Upper lobe of right lung (tissue), 1 donor: ENCODE measurements around the gene DLG5. TPM values are rescaled to one million over a fixed set of nuclear protein-coding genes. Genes with fewer than 3 reads are reported as not detected.

Source experiments
- ATAC-seq: fragments of 200-7000 bp; cut with Tn5 transposase; one replicate; pipeline ENCODE4 v1.9.1; 2020; ENCODE audit warnings: mild to moderate bottlenecking, moderate library complexity
- DNase-seq: peaks from one replicate; pipeline ENCODE4 v3.0.0-alpha.2; 2020
- H3K27ac ChIP-seq: fragments of 200-600 bp; one replicate; pipeline ENCODE4 v1.8.0; 2022
- H3K27me3 ChIP-seq: fragments of 200-600 bp; one replicate; pipeline ENCODE4 v1.8.0; 2022; ENCODE audit warnings: mild to moderate bottlenecking
- H3K36me3 ChIP-seq: fragments of 200-600 bp; one replicate; pipeline ENCODE4 v1.8.0; 2022
- H3K4me1 ChIP-seq: fragments of 200-600 bp; one replicate; pipeline ENCODE4 v1.8.0; 2022
- H3K4me3 ChIP-seq: fragments of 200-600 bp; one replicate; pipeline ENCODE4 v1.8.0; 2022; ENCODE audit warnings: mild to moderate bottlenecking
- H3K9me3 ChIP-seq: fragments of 200-600 bp; one replicate; pipeline ENCODE4 v1.8.0; 2022
- intact Hi-C: fragments of 100-400 bp; cut with DNase I; formaldehyde crosslinking; loops from one replicate; pipeline ENCODE4 v1.11.0; 2022
- total RNA-seq: library from RNA; stranded (reverse); fragmentation: NEBNext Ultra II Directional; extraction: Animal tissue kit (Norgen Biotek cat#: 25700); gene quantifications from one replicate; pipeline ENCODE4 v1.2.1, GENCODE V29; 2021
- TF ChIP-seq, protein P1 (sequence below): fragments of 200-600 bp; IDR thresholded peaks from one replicate; pipeline ENCODE4 v1.8.0; 2022; ENCODE audit warnings: antibody characterized with exemption
- donor health status: DM: no; HTN: yes; CAD: no; lungs with severe emphysema.

Gene DLG5
- total RNA-seq, 1 donor from 2014 or later, result 19.3 TPM

GRCh38 chr10:77867124-77867719 lies 59.3 kb downstream of the DLG5 start:
- no peak for ATAC-seq
- no peaks in the 10 kb centered on the region for H3K9me3 ChIP-seq
- H3K4me1 ChIP-seq, result peaks cover 2% of the 10 kb centered on the region
- DNase-seq, result no peak
- no peak overlapping the region for H3K4me3 ChIP-seq
- no peak overlapping the region for H3K27ac ChIP-seq
- no peaks in the 10 kb centered on the region for H3K36me3 ChIP-seq
- intact Hi-C loops, result no loop called here
- TF ChIP-seq, protein P1, sequence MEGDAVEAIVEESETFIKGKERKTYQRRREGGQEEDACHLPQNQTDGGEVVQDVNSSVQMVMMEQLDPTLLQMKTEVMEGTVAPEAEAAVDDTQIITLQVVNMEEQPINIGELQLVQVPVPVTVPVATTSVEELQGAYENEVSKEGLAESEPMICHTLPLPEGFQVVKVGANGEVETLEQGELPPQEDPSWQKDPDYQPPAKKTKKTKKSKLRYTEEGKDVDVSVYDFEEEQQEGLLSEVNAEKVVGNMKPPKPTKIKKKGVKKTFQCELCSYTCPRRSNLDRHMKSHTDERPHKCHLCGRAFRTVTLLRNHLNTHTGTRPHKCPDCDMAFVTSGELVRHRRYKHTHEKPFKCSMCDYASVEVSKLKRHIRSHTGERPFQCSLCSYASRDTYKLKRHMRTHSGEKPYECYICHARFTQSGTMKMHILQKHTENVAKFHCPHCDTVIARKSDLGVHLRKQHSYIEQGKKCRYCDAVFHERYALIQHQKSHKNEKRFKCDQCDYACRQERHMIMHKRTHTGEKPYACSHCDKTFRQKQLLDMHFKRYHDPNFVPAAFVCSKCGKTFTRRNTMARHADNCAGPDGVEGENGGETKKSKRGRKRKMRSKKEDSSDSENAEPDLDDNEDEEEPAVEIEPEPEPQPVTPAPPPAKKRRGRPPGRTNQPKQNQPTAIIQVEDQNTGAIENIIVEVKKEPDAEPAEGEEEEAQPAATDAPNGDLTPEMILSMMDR, result no peak
- H3K27me3 ChIP-seq, result no peaks in the 10 kb centered on the region

- Histone ChIP-seq H3K4me3 (no peak overlapping the region), H3K27ac (no peak overlapping the region), H3K4me1 (no peaks in the 10 kb centered on the region), H3K27me3 (no peaks in the 10 kb centered on the region), H3K9me3 (no peaks in the 10 kb centered on the region), H3K36me3 (no peaks in the 10 kb centered on the region)
- DNase-seq (no peak), ATAC-seq (no peak)
- intact Hi-C loops, result no loop called here
- TF ChIP-seq, protein P1, result no peak
Observed at GRCh38 chr10:77866598-77866997, 60.0 kb downstream of the DLG5 start.

GRCh38 chr10:77865580-77866324 lies 60.8 kb downstream of the DLG5 start:
- no peak for DNase-seq
- ATAC-seq, result peak; percentile 41
- Histone ChIP-seq H3K36me3 (no peaks in the 10 kb centered on the region), H3K9me3 (no peaks in the 10 kb centered on the region), H3K27me3 (no peaks in the 10 kb centered on the region), H3K4me3 (no peak overlapping the region), H3K4me1 (no peaks in the 10 kb centered on the region), H3K27ac (no peak overlapping the region)
- TF ChIP-seq, protein P1, result no peak
- intact Hi-C loops, result no loop called here

DNA sequence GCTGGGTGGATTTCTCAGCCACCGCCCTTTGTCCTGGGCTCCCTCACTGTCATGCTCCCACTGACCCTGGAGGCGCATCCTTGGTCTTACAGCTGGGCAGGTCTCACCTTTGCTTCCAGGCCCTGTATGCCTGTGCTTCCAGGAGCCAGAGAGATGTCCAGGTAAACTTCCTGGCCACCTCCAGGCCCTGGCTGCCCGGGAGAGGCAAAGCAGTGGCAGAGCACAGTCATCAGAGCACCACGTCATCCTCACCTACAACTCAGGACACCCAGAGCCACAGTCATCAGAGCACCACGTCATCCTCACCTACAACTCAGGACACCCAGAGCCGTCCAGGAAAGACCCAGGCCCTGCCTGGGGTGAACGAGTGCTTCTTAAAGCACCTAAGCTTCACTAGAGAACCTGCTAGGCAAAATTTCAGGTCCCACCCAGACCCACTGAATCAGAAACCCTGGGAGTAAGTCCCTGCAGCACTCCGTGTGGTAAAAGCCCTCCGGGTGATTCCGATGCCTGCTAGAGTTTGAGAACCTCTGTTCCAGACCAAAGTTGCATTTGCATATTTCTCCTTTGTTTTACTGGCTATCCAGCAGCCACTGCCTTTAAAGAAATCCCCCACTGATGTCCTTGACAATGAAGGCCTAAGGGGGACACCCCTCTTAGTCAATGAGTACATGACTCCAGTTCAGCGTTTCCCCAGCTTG lies 62.3 kb downstream of the DLG5 start:
- Histone ChIP-seq H3K4me3 (no peak overlapping the region), H3K27me3 (no peaks in the 10 kb centered on the region), H3K36me3 (no peaks in the 10 kb centered on the region), H3K9me3 (no peaks in the 10 kb centered on the region), H3K27ac (no peak overlapping the region), H3K4me1 (no peaks in the 10 kb centered on the region)
- intact Hi-C loops, result no loop called here
- no peak for DNase-seq
- TF ChIP-seq, protein P1, result no peak
- no peak for ATAC-seq

- Histone ChIP-seq H3K4me1 (no peaks in the 10 kb centered on the region), H3K27me3 (no peaks in the 10 kb centered on the region), H3K27ac (no peak overlapping the region), H3K4me3 (no peak overlapping the region), H3K9me3 (no peaks in the 10 kb centered on the region), H3K36me3 (no peaks in the 10 kb centered on the region)
- no peak for ATAC-seq
- TF ChIP-seq, protein P1, result no peak
- no peak for DNase-seq
- intact Hi-C loops, result no loop called here
Observed at GRCh38 chr10:77863446-77863845, 63.1 kb downstream of the DLG5 start.
